Upper lobe of right lung (tissue), 1 donor: Measurements from ENCODE around the gene ADAMTS3. TPM values are rescaled to one million over a fixed set of nuclear protein-coding genes. Genes with fewer than 3 reads are reported as not detected.

Experiments used
- ATAC-seq: fragments of 200-7000 bp; cut with Tn5 transposase; one replicate; pipeline ENCODE4 v1.9.1; 2020; ENCODE audit warnings: mild to moderate bottlenecking, moderate library complexity
- DNase-seq: peaks from one replicate; pipeline ENCODE4 v3.0.0-alpha.2; 2020
- H3K27ac ChIP-seq: fragments of 200-600 bp; one replicate; pipeline ENCODE4 v1.8.0; 2022
- H3K27me3 ChIP-seq: fragments of 200-600 bp; one replicate; pipeline ENCODE4 v1.8.0; 2022; ENCODE audit warnings: mild to moderate bottlenecking
- H3K36me3 ChIP-seq: fragments of 200-600 bp; one replicate; pipeline ENCODE4 v1.8.0; 2022
- H3K4me1 ChIP-seq: fragments of 200-600 bp; one replicate; pipeline ENCODE4 v1.8.0; 2022
- H3K4me3 ChIP-seq: fragments of 200-600 bp; one replicate; pipeline ENCODE4 v1.8.0; 2022; ENCODE audit warnings: mild to moderate bottlenecking
- H3K9me3 ChIP-seq: fragments of 200-600 bp; one replicate; pipeline ENCODE4 v1.8.0; 2022
- CTCF ChIP-seq: fragments of 200-600 bp; IDR thresholded peaks from one replicate; pipeline ENCODE4 v1.8.0; 2022; ENCODE audit warnings: antibody characterized with exemption
- intact Hi-C: fragments of 100-400 bp; cut with DNase I; formaldehyde crosslinking; loops from one replicate; pipeline ENCODE4 v1.11.0; 2022
- total RNA-seq: library from RNA; stranded (reverse); fragmentation: NEBNext Ultra II Directional; extraction: Animal tissue kit (Norgen Biotek cat#: 25700); gene quantifications from one replicate; pipeline ENCODE4 v1.2.1, GENCODE V29; 2021
- donor health status: DM: no; HTN: yes; CAD: no; lungs with severe emphysema.

The ADAMTS3 gene
- total RNA-seq, 1 donor from 2014 or later, result 3.6 TPM

GRCh38 chr4:72286910-72287309 lies 282.1 kb downstream of the ADAMTS3 start:
- TF ChIP-seq CTCF, result no peak

GRCh38 chr4:72286185-72286584 lies 282.8 kb downstream of the ADAMTS3 start:
- H3K27me3 ChIP-seq, result no peaks in the 10 kb centered on the region
- no peak for DNase-seq
- H3K27ac ChIP-seq, result no peak overlapping the region
- no peaks in the 10 kb centered on the region for H3K36me3 ChIP-seq
- intact Hi-C loops, result no loop called here
- no peak for ATAC-seq
- peak; percentile 15 for TF ChIP-seq CTCF
- H3K4me1 ChIP-seq, result no peaks in the 10 kb centered on the region
- no peaks in the 10 kb centered on the region for H3K9me3 ChIP-seq
- no peak overlapping the region for H3K4me3 ChIP-seq

More at GRCh38 chr4:72286910-72287309, 282.1 kb downstream of the ADAMTS3 start:
- Histone ChIP-seq H3K4me1 (no peaks in the 10 kb centered on the region), H3K27ac (no peak overlapping the region), H3K9me3 (no peaks in the 10 kb centered on the region), H3K36me3 (no peaks in the 10 kb centered on the region), H3K27me3 (no peaks in the 10 kb centered on the region), H3K4me3 (no peak overlapping the region)
- DNase-seq (no peak), ATAC-seq (no peak)
- intact Hi-C loops, result no loop called here

GRCh38 chr4:72283357-72283756 lies 285.7 kb downstream of the ADAMTS3 start:
- DNase-seq, result no peak
- ATAC-seq, result no peak
- H3K4me3 ChIP-seq, result no peak overlapping the region
- no peaks in the 10 kb centered on the region for H3K4me1 ChIP-seq
- intact Hi-C loops, result no loop called here
- no peak for TF ChIP-seq CTCF
- no peaks in the 10 kb centered on the region for H3K36me3 ChIP-seq
- no peak overlapping the region for H3K27ac ChIP-seq
- no peaks in the 10 kb centered on the region for H3K9me3 ChIP-seq
- H3K27me3 ChIP-seq, result no peaks in the 10 kb centered on the region

GRCh38 chr4:72280252-72280651 lies 288.8 kb downstream of the ADAMTS3 start:
- H3K27ac ChIP-seq, result no peak overlapping the region
- no peaks in the 10 kb centered on the region for H3K4me1 ChIP-seq
- no peak for DNase-seq
- H3K4me3 ChIP-seq, result no peak overlapping the region
- no peaks in the 10 kb centered on the region for H3K9me3 ChIP-seq
- TF ChIP-seq CTCF, result no peak
- intact Hi-C loops, result no loop called here
- H3K27me3 ChIP-seq, result no peaks in the 10 kb centered on the region
- no peak for ATAC-seq
- no peaks in the 10 kb centered on the region for H3K36me3 ChIP-seq

GRCh38 chr4:72275381-72275780 lies 293.6 kb downstream of the ADAMTS3 start:
- no peaks in the 10 kb centered on the region for H3K27me3 ChIP-seq
- H3K36me3 ChIP-seq, result no peaks in the 10 kb centered on the region
- TF ChIP-seq CTCF, result no peak
- no peak overlapping the region for H3K4me3 ChIP-seq
- intact Hi-C loops, result no loop called here
- DNase-seq (no peak), ATAC-seq (no peak)
- no peak overlapping the region for H3K27ac ChIP-seq
- H3K4me1 ChIP-seq, result no peaks in the 10 kb centered on the region
- H3K9me3 ChIP-seq, result no peaks in the 10 kb centered on the region

- Histone ChIP-seq H3K4me3 (no peak overlapping the region), H3K36me3 (no peaks in the 10 kb centered on the region), H3K4me1 (no peaks in the 10 kb centered on the region), H3K27ac (no peak overlapping the region), H3K9me3 (no peaks in the 10 kb centered on the region), H3K27me3 (no peaks in the 10 kb centered on the region)
- intact Hi-C loops, result no loop called here
- no peak for DNase-seq
- no peak for TF ChIP-seq CTCF
- ATAC-seq, result no peak
Measured at GRCh38 chr4:72274251-72274650, 294.8 kb downstream of the ADAMTS3 start.
